Transverse colon (tissue), 4 donors: ENCODE results near the gene TNFSF8.

Source experiments
- EP300 ChIP-seq: sonication (generic); formaldehyde crosslinking; IDR thresholded peaks from one replicate; pipeline ENCODE4 v1.6.1; 2017; ENCODE audit warnings: antibody characterized with exemption, low read depth
- POLR2AphosphoS5 ChIP-seq, 3 donors: sonication (generic); formaldehyde crosslinking; IDR thresholded peaks; one replicate each; pipeline ENCODE4 v1.6.1; 2016; ENCODE audit warnings: antibody characterized with exemption in 3 of 3
- TF ChIP-seq, protein P1 (sequence below), 5 experiments: fragments of 200-600 bp in 3 of 5; fragments of 450-650 bp in 2 of 5; sonication (generic) in 3 of 5; IDR thresholded peaks; 1 replicate in 2 of 5; 2 replicates in 3 of 5; pipeline ENCODE4 v1.5.1; 2016 to 2017; ENCODE audit warnings: antibody characterized with exemption in 5 of 5, inconsistent platforms in 3 of 5, mild to moderate bottlenecking in 2 of 5, moderate library complexity in 1 of 5

DNA sequence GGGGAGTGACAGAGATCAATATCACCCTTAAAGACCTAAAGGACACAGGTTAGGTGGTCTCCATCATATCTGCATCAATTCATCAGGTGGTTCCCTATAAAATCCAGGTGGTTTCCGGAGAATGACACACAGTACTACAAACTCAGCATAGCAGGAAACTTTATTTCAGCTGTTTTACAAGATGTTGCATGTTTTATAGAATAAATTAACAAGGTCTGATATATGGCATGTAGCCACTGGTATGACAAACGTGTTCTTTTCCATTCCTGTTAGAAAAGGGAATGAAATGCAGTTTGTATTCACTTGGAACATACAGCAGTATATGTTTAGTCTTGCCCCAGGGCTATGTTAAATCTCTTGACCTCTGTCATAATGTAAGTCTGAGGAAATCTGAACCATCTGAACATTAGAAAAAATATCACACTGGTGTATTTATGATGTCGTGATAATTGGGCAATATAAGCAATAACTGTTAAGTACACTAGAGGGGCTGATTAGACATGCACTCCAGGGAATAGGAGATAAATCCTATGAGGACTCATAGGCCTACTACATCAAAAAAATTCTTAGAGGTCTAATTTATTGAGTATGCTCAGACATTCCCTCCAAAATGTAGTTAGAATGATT, 42.2 kb upstream of the TNFSF8 start:
- TF ChIP-seq, protein P1, sequence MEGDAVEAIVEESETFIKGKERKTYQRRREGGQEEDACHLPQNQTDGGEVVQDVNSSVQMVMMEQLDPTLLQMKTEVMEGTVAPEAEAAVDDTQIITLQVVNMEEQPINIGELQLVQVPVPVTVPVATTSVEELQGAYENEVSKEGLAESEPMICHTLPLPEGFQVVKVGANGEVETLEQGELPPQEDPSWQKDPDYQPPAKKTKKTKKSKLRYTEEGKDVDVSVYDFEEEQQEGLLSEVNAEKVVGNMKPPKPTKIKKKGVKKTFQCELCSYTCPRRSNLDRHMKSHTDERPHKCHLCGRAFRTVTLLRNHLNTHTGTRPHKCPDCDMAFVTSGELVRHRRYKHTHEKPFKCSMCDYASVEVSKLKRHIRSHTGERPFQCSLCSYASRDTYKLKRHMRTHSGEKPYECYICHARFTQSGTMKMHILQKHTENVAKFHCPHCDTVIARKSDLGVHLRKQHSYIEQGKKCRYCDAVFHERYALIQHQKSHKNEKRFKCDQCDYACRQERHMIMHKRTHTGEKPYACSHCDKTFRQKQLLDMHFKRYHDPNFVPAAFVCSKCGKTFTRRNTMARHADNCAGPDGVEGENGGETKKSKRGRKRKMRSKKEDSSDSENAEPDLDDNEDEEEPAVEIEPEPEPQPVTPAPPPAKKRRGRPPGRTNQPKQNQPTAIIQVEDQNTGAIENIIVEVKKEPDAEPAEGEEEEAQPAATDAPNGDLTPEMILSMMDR (IDR thresholded peaks at IDR 0.05) = no peak
- TF ChIP-seq POLR2AphosphoS5 (IDR thresholded peaks at IDR 0.05) (no peak), EP300 (no peak)
